H1 (cell line): ENCODE data around the gene TNFAIP8L3. TPM values are rescaled to one million over a fixed set of nuclear protein-coding genes. Genes with fewer than 3 reads are reported as not detected.

ENCODE experiments used
- POU5F1 ChIP-seq: IDR thresholded peaks from 2 replicates; pipeline ENCODE4 v1.6.1; 2011; ENCODE audit warnings: low read depth, mild to moderate bottlenecking, low read length, moderate library complexity
- RXRA ChIP-seq: IDR thresholded peaks from 2 replicates; pipeline ENCODE4 v1.6.1; 2011; ENCODE audit warnings: low read depth, mild to moderate bottlenecking, low read length, moderate library complexity; ENCODE audit not compliant: insufficient read depth
- YY1 ChIP-seq: IDR thresholded peaks from 2 replicates; pipeline ENCODE4 v1.6.1; 2011; ENCODE audit warnings: low read depth, mild to moderate bottlenecking, low read length
- polyA plus RNA-seq, 7 experiments: library from polyadenylated mRNA; depleted of rRNA in 3 of 7; stranded (reverse) in 5 of 7; unstranded in 2 of 7; fragments of >200 nt in 5 of 7; fragments of 200-250 nt in 2 of 7; gene quantifications; 1 replicate in 5 of 7; 2 replicates in 1 of 7; 4 replicates in 1 of 7; pipeline versions ENCODE4 v1.2.1 to v1.2.3, GENCODE V29; 2011 to 2013; ENCODE audit warnings: missing spikeins in 2 of 7, mixed read lengths in 2 of 7
- total RNA-seq: library from RNA; stranded (reverse); fragmentation: NEBNext Ultra II Directional; extraction: Animal tissue kit (Norgen Biotek cat#: 25700); gene quantifications from 2 replicates; pipeline ENCODE4 v1.2.1, GENCODE V29; 2021

TNFAIP8L3 gene
- total and polyA plus RNA-seq, 2 of the 8 experiments (the other 6 are each of a cell fraction or from before 2014, with no cell fraction given): 0.23 to 0.67 TPM

GRCh38 chr15:51044037-51044727 is 50.5 kb downstream of the TNFAIP8L3 start (continued):
- TF ChIP-seq POU5F1: no peak
- no peak for TF ChIP-seq YY1
- TF ChIP-seq RXRA: no peak
